Adrenal gland (tissue), 12 donors: ENCODE data around the gene EMC6. TPM values are rescaled to one million over a fixed set of nuclear protein-coding genes. Genes with fewer than 3 reads are reported as not detected.

ENCODE experiments used
- DNase-seq, 7 donors: peaks; one replicate each; pipeline ENCODE4 v3.0.0-alpha.2; 2019 to 2020
- H3K27ac ChIP-seq, 5 donors: fragments of 200-600 bp; sonication (generic) in 4 of 5; 1 replicate in 3 of 5; 2 replicates in 2 of 5; pipeline versions ENCODE4 v1.5.1 to v1.8.0; 2016 to 2020; ENCODE audit warnings: mild to moderate bottlenecking in 1 of 5
- H3K27me3 ChIP-seq: fragments of 200-600 bp; 2 replicates; pipeline ENCODE4 v1.8.0; 2021
- H3K36me3 ChIP-seq, 2 donors: fragments of 200-600 bp; replicated peaks in 1 of 2; 1 replicate in 1 of 2; 2 replicates in 1 of 2; pipeline versions ENCODE4 v1.5.1 to v1.8.0; 2018 to 2022
- H3K4me1 ChIP-seq, 2 donors: fragments of 200-600 bp; replicated peaks in 1 of 2; 1 replicate in 1 of 2; 2 replicates in 1 of 2; pipeline versions ENCODE4 v1.5.1 to v1.8.0; 2018 to 2021
- H3K4me3 ChIP-seq, 4 donors: fragments of 200-600 bp; sonication (generic) in 3 of 4; one replicate each; pipeline ENCODE4 v1.5.1; 2016 to 2018
- H3K9me3 ChIP-seq, 3 donors: fragments of 200-600 bp; sonication (generic) in 1 of 3; replicated peaks in 1 of 3; 1 replicate in 2 of 3; 2 replicates in 1 of 3; pipeline versions ENCODE4 v1.5.1 to v1.8.0; 2016 to 2021
- CTCF ChIP-seq, 6 experiments: fragments of 450-650 bp in 4 of 6; fragments of 200-600 bp in 2 of 6; sonication (generic) in 1 of 6; IDR thresholded peaks; 1 replicate in 5 of 6; 2 replicates in 1 of 6; pipeline versions ENCODE4 v1.5.1 to v1.8.0; 2016 to 2021; ENCODE audit warnings: antibody characterized with exemption in 6 of 6, mild to moderate bottlenecking in 2 of 6, moderate library complexity in 1 of 6
- POLR2A ChIP-seq, 2 donors: fragments of 450-650 bp; IDR thresholded peaks; one replicate each; pipeline ENCODE4 v1.6.1; 2017; ENCODE audit warnings: antibody characterized with exemption in 2 of 2, mild to moderate bottlenecking in 2 of 2, moderate library complexity in 1 of 2
- WGBS, 4 donors: extraction: QIAGEN DNeasy Blood & Tissue Kit in 2 of 4; methylation state at CpG; one replicate each; pipeline versions ENCODE4 v1.1.5 to v1.1.7; 2013 to 2017; 5-methylcytosine and 5-hydroxymethylcytosine counted together
- intact Hi-C, 2 donors: fragments of 100-400 bp; cut with DNase I; formaldehyde crosslinking; loops; one replicate each; pipeline versions ENCODE4 v1.14.1 to v1.15.0; 2022 to 2023
- polyA plus RNA-seq, 3 donors: library from polyadenylated mRNA; stranded (reverse); fragments of 200-250 nt in 2 of 3; fragments of 350-450 nt in 1 of 3; fragmentation: Illumina TruSeq in 1 of 3; extraction: RNeasy Lipid Tissue Mini Kit (QIAGEN cat#74804) in 1 of 3; gene quantifications; one replicate each; pipeline ENCODE4 v1.2.3, GENCODE V29; 2013 to 2014
- total RNA-seq, 9 donors: library from RNA; depleted of rRNA in 4 of 9; stranded (reverse); fragments of >200 nt in 4 of 9; fragments of 120-200 nt in 1 of 9; fragmentation: NEBNext Ultra II Directional in 1 of 9; extraction: Animal tissue kit (Norgen Biotek cat#: 25700) in 1 of 9; gene quantifications; one replicate each; pipeline versions ENCODE4 v1.1.0 to v1.2.4, GENCODE V29; 2013 to 2023
- donor health status: healthy with polysubstance abuse.
- donor health status: Bipolar disorder and iron deficiency.
- donor health status: DM: yes; HTN: yes; CAD: no.
- donor health status: DM: no; HTN: no; CAD: no.
- donor health status: DM: no; HTN: no; CAD: no.
- donor health status: DM: yes; HTN: yes; CAD: no.

Gene EMC6
- total and polyA plus RNA-seq, 12 donors: 6.1 to 89.4 (median 46.0) TPM

GRCh38 chr17:3622977-3623594 is 45.5 kb upstream of the EMC6 start:
- DNase-seq: no peak
- Histone ChIP-seq H3K27me3 (no peaks in the 10 kb centered on the region), H3K27ac (no peak overlapping the region), H3K4me1 (no peaks in the 10 kb centered on the region), H3K4me3 (no peak overlapping the region), H3K36me3 (peaks cover 0 to 71% of the 10 kb centered on the region in 2 donors), H3K9me3 (no peaks in the 10 kb centered on the region)
- intact Hi-C loops: no loop called here
- WGBS, 4 donors: 95 to 98% (median 96%) methylated on average over 13 to 16 of the region's 16 CpGs
- TF ChIP-seq POLR2A (IDR thresholded peaks at IDR 0.05): no peak
- TF ChIP-seq CTCF (IDR thresholded peaks at IDR 0.05): no peak

- no peak overlapping the region for H3K27ac ChIP-seq
- intact Hi-C loops: no loop called here
- TF ChIP-seq CTCF (IDR thresholded peaks at IDR 0.05): no peak
- TF ChIP-seq POLR2A (IDR thresholded peaks at IDR 0.05): no peak
- H3K4me1 ChIP-seq: peaks cover 0 to 4% of the 10 kb centered on the region in 2 donors
- H3K36me3 ChIP-seq: peaks cover 0 to 53% of the 10 kb centered on the region in 2 donors
- H3K4me3 ChIP-seq: no peak overlapping the region
- no peak for DNase-seq
- H3K27me3 ChIP-seq: no peaks in the 10 kb centered on the region
- WGBS, 4 donors: 74 to 87% (median 84%) methylated on average over 16 of the region's 16 CpGs
- H3K9me3 ChIP-seq: no peaks in the 10 kb centered on the region
Measured at GRCh38 chr17:3626831-3627768, 41.5 kb upstream of the EMC6 start.

DNA sequence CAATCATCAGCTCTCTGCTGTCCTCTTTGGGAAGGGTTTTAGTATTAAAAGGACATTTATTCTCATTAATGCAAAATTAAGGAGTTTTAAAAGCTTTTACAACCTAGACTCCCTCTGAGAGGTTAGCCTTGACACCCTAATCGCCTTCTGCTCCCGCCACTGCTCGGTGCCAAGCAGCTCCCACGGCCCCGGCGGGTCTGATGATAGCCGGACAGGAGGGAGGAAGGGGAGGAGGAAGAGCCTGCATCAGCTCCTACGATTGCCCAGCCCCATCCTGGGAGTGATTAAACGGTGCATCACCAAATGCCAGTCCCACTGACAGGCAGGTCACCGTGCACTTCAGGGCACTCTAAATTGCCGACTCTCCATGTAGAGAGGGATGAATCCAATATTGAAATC is 40.8 kb upstream of the EMC6 start:
- H3K36me3 ChIP-seq: peaks cover 0 to 46% of the 10 kb centered on the region in 2 donors
- no peak for DNase-seq

More for the DNA sequence above, 40.8 kb upstream of the EMC6 start:
- WGBS, 4 donors: 73 to 80% (median 77%) methylated on average over 9 to 11 of the region's 11 CpGs
- Histone ChIP-seq H3K4me1 (peaks cover 0 to 4% of the 10 kb centered on the region in 2 donors), H3K27ac (no peak overlapping the region), H3K9me3 (no peaks in the 10 kb centered on the region), H3K27me3 (no peaks in the 10 kb centered on the region), H3K4me3 (no peak overlapping the region)
- TF ChIP-seq CTCF (IDR thresholded peaks at IDR 0.05) (no peak), POLR2A (IDR thresholded peaks at IDR 0.05) (no peak)
- intact Hi-C loops: no loop called here
